GM12878 (cell line): Measurements from ENCODE around the gene DENND4C.

Experiments
- ATF7 ChIP-seq: fragments of 450-650 bp; IDR thresholded peaks from 2 replicates; pipeline ENCODE4 v1.6.1; 2016; ENCODE audit warnings: low read depth, mild to moderate bottlenecking
- BACH1 ChIP-seq: fragments of 450-650 bp; IDR thresholded peaks from 2 replicates; pipeline ENCODE4 v1.6.1; 2017; ENCODE audit warnings: mild to moderate bottlenecking, borderline replicate concordance
- HDAC2 ChIP-seq: fragments of 200-600 bp; sonication (generic); IDR thresholded peaks from 2 replicates; pipeline ENCODE4 v1.6.1; 2017
- REST ChIP-seq: IDR thresholded peaks from 2 replicates; pipeline ENCODE4 v1.6.1; 2012; ENCODE audit warnings: mild to moderate bottlenecking, low read depth, low read length
- TF ChIP-seq, protein P1 (sequence below), 3 experiments: IDR thresholded peaks in 2 of 3; conservative IDR thresholded peaks in 1 of 3; 2 replicates each; pipeline ENCODE4 v1.5.1; 2011; ENCODE audit warnings: low read depth in 3 of 3, low read length in 3 of 3, mild to moderate bottlenecking in 3 of 3, control low read depth in 2 of 3, moderate library complexity in 2 of 3, inconsistent platforms in 1 of 3, mixed read lengths in 1 of 3; ENCODE audit not compliant: control insufficient read depth in 2 of 3, insufficient read depth in 1 of 3; ENCODE audit errors: extremely low read depth in 1 of 3

DNA sequence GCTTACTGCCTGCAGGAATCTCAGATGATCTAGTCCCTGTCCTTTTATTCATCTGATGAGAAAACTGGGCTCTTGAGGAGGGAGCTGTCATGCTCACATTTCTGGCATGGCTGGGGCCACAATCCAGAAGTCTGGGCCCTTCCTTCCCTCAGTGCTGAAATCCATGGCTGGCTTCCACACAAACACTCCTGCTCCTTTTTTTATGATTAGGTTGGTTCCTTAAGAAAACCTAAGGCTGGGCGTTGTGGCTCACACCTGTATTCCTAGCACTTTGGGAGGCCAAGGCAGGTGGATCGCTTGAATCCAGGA lies 179.7 kb downstream of the DENND4C start:
- TF ChIP-seq REST (no peak), HDAC2 (no peak), ATF7 (no peak), BACH1 (no peak)
- TF ChIP-seq, protein P1, sequence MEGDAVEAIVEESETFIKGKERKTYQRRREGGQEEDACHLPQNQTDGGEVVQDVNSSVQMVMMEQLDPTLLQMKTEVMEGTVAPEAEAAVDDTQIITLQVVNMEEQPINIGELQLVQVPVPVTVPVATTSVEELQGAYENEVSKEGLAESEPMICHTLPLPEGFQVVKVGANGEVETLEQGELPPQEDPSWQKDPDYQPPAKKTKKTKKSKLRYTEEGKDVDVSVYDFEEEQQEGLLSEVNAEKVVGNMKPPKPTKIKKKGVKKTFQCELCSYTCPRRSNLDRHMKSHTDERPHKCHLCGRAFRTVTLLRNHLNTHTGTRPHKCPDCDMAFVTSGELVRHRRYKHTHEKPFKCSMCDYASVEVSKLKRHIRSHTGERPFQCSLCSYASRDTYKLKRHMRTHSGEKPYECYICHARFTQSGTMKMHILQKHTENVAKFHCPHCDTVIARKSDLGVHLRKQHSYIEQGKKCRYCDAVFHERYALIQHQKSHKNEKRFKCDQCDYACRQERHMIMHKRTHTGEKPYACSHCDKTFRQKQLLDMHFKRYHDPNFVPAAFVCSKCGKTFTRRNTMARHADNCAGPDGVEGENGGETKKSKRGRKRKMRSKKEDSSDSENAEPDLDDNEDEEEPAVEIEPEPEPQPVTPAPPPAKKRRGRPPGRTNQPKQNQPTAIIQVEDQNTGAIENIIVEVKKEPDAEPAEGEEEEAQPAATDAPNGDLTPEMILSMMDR (IDR thresholded peaks at IDR 0.05 in 2 of 3, conservative IDR thresholded peaks at IDR 0.05 in 1 of 3; ENCODE audit: control insufficient read depth in 2 of 3, extremely low read depth in 1 of 3, insufficient read depth in 1 of 3, low read depth in 3 of 3, low read length in 3 of 3) = no peak
